GM13977 (cell line): ENCODE measurements around the gene MMP1.
"Not testable (repeated sequence)": the region's sequence is repeated elsewhere in the genome, so short reads cannot be mapped to it uniquely, and the experiment has no call there.

Experiments
- DNase-seq: peaks from one replicate; pipeline ENCODE4 v3.0.0; 2012; ENCODE audit warnings: low spot score
- in situ Hi-C: fragments of 300-500 bp; cut with MboI; formaldehyde crosslinking; loops from one replicate; pipeline ENCODE4 v1.12.0; 2022; ENCODE audit warnings: low sequenced_read_pairs, low pct_unique_long_range_greater_than_20kb, mixed read lengths, inconsistent platforms; ENCODE audit not compliant: unreplicated experiment
- TF ChIP-seq, protein P1 (sequence below): IDR thresholded peaks from 2 replicates; pipeline ENCODE4 v1.5.1; 2012; ENCODE audit warnings: mild to moderate bottlenecking, control low read depth; ENCODE audit not compliant: insufficient read depth; ENCODE audit errors: extremely low read depth, missing control alignments

The MMP1 gene

DNA sequence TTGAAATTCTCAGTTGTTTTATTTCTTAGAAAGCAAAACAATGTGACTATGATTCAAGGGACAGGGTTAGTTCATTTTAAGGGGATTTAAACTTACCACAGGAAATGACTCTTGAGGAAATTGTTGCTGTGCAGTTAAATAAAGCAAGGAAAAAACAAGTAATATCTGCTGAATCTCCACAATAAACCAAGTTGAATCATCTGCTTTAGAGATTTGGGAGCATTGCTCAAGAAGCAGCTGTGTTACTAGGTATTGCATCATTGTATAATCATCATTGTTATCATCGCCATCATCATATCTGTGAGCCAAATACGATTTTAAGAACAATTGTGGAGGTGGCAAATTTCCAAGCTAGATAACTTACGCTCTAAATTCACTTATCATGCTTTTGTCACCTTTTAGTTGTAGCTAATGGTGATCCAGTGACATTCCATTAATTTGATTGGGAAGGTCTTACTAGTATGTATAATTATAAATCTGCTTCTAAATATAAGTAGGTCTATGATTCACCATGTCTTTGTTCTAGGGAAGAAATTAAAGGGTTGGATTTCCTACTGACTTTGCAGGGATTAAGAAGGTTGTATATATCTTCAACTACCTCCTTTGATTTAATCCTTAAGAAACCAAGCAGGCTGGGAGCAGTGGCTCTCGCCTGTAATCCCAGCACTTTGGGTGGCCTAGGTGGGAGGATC is 37.5 kb downstream of the MMP1 start:
- in situ Hi-C loops, result no loop called here
- DNase-seq, result no peak
- TF ChIP-seq, protein P1, sequence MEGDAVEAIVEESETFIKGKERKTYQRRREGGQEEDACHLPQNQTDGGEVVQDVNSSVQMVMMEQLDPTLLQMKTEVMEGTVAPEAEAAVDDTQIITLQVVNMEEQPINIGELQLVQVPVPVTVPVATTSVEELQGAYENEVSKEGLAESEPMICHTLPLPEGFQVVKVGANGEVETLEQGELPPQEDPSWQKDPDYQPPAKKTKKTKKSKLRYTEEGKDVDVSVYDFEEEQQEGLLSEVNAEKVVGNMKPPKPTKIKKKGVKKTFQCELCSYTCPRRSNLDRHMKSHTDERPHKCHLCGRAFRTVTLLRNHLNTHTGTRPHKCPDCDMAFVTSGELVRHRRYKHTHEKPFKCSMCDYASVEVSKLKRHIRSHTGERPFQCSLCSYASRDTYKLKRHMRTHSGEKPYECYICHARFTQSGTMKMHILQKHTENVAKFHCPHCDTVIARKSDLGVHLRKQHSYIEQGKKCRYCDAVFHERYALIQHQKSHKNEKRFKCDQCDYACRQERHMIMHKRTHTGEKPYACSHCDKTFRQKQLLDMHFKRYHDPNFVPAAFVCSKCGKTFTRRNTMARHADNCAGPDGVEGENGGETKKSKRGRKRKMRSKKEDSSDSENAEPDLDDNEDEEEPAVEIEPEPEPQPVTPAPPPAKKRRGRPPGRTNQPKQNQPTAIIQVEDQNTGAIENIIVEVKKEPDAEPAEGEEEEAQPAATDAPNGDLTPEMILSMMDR, result no peak

DNA sequence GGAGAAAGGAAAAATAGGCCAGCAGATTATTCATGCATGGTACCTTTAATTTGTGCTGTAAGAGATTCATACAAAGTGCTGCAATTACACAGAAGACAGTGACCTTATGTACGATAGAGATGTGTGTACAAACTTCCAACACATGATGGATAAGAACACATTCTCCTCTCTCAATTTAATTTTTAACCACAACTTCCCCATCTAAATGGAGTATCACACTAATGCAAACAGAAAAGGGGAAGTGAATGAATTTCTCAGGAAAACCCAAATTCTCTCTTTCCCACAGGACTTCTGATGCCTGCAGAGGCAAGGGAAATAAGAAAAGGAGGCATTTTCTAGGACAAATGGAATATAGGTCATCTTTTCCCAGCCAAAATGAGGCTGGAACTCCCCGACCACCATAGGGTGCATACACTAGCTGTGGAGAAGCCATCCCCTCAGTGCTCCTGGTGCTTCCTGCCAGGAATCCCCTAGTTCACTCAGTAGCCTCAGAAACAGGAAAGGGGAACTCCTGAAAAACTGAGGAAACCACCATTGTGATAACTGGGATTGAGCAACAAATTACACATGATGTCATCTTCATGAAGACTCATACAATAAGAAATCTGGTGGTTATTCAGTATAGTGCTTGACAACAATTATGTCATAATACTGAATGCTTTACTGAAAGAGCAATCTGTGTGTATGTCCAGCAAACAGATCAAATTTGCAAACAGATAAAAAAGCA is 40.0 kb downstream of the MMP1 start:
- DNase-seq, result no peak
- TF ChIP-seq, protein P1, result no peak
- in situ Hi-C loops, result no loop called here

DNA sequence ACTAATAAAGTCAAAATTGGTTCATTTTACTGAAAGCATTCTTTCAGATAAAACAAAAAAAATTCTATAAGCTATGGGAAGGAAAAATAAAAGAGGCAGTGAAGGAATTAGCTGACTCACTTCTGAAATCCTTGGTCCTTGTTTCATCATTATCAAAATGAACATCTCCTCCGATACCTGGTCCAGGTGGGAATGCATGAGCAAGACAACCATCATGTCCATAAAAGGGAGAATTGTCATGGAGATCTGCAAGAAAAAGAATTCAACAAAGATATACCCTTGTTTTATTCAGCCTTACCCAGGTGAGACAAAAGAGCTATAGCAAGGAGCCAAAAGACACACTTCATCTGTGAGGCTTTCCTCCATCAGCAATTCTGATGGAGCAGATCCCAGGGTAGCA is 44.7 kb downstream of the MMP1 start:
- no peak for DNase-seq
- in situ Hi-C loops, result no loop called here
- TF ChIP-seq, protein P1, result no peak

DNA sequence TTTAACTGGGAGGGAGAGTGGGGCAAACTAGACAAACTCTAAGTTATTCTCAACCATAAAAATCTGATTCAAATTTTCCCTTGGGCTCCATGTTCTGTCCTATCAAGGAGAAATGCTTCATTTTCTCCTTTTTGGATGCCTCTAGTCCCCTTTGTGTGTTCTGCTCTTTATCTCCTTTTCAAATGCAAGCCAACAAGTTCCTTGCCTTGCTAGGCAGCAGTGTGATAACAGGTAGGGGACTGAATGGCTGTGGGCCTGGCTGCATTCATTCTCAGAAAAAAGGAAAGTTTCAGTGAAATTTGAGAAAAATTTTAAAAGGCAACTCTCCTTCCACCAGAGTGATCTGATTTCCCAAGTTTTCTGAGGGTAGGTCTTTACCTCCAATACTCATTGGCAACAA is 46.3 kb downstream of the MMP1 start:
- in situ Hi-C loops, result no loop called here
- no peak for DNase-seq
- TF ChIP-seq, protein P1, result no peak

DNA sequence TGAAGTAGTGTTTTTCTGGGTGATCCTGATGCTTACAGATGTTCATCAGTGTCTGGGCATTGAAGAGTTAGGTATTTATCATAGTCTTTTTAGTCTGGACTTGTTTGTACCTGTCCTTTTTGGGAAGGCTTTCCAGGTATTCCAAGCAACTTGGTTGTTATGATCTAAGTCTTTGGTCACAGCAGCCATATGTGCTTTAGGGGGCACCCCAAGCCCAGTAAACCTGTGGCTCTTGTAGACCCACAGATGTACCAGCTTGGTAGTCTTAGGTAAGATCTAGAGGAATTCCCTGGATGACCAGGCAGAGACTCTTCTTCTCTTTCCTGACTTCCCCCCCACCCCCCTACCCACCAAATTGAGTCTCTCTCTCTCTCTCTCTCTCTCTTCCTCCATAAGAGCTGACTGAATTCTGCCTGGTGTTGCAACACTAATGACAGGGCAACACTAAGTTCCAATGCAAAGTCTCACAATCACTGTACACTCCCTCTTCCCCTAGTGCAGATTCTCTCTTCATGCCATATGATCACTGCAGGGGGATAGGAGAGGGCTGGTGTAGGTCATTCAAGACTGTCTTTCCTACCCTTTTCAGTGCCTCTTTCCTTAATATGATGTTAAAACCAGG is 48.7 kb downstream of the MMP1 start:
- no peak for DNase-seq
- in situ Hi-C loops, result no loop called here
- TF ChIP-seq, protein P1, result no peak

DNA sequence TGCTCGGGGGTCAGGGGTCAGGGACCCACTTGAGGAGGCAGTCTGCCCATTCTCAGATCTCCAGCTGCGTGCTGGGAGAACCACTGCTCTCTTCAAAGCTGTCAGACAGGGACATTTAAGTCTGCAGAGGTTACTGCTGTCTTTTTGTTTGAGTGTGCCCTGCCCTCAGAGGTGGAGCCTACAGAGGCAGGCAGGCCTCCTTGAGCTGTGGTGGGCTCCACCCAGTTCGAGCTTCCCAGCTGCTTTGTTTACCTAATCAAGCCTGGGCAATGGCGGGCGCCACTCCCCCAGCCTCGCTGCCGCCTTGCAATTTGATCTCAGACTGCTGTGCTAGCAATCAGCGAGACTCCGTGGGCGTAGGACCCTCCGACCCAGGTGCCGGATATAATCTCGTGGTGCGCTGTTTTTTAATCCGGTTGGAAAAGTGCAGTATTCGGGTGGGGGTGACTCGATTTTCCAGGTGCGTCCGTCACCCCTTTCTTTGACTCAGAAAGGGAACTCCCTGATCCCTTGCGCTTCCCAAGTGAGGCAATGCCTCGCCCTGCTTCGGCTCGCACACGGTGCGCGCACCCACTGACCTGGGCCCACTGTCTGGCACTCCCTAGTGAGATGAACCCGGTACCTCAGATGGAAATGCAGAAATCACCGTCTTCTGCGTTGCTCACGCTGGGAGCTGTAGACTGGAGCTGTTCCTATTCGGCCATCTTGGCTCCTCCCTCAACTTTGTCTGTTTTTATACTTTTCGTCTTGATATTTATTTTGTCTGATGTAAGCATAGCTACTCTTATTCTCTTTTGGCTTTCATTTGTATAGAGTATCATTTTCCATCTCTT is 51.0 kb downstream of the MMP1 start:
- in situ Hi-C loops, DNase-seq: not testable (repeated sequence)
